Stimulated activated CD4-positive, alpha-beta T cell treated with anti-CD3 and anti-CD28 coated beads, TNF-alpha, amount 100 ng/mL, for 48 hours (primary cell): ENCODE results near the gene RALY.

Experiments
- DNase-seq, 3 donors: peaks; one replicate each; pipeline ENCODE4 v3.0.0-alpha.2; 2020; ENCODE audit warnings: low read depth in 3 of 3

RALY gene

DNA sequence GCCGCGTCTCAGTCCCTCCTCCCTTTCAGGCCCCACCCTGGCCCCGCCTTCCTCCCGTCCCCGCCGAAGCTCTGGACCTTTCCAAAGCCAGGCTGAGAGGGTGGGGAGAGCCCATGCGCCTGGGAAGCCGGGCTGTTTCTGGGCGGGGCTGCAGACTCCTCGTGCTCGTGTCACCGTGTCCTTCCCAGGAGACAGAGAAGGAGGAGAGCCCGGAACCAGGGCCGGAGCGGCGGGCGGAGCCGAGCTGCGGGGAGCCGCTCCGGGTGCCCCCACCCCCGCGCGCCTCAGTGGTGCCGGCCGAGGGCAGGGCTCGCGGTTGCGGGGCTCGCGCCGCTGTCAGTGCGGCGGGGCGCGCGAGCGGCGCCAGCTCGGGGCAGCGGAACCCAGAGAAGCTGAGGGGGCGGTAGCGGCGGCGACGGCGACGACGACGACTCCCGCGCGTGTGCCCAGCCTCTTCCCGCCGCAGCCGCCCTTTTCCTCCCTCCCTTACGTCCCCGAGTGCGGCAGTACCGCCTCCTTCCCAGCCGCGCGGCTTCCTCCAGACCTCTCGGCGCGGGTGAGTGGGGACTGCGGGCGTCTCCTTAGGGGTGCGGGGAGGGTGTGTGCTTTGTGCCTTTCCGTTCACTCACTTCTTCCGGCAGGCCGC is at the start of gene RALY:
RALY (plus strand) TSS at position 336 of the 646 bp plus-strand sequence. CDS start 78,164 bp downstream, outside the sequence.
- DNase-seq: peak; percentile 90 to 98 (median 93)

GRCh38 chr20:33944914-33945313 is 48.8 kb upstream of the RALY start:
- no peak for DNase-seq

- DNase-seq: no peak
These were observed 48.2 kb upstream of the RALY start for GRCh38 chr20:33945391-33946081.

GRCh38 chr20:33947709-33948295 is 45.9 kb upstream of the RALY start:
- DNase-seq: peak; percentile 9 to 54 (median 34)

DNA sequence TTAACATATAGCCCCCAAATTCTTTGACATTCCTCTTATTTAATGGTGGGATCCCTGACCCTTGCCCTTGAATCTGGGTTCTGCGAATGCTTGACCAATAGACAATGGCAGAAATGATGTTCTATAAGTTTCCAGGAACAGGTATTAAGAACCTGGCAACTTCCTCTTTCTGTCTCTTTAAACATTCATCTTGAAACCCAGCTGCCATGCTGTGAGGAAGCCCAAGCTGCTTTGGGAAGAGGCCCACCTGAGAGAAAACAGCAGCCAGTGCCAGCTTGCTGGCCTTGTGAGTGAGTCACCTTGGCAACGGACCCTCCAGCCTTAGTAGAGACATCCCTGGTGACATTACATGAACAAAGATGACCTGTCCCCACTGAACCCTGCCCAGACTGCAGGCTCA is 45.2 kb upstream of the RALY start:
- no peak for DNase-seq

GRCh38 chr20:33951171-33951570 is 42.5 kb upstream of the RALY start:
- no peak for DNase-seq

DNA sequence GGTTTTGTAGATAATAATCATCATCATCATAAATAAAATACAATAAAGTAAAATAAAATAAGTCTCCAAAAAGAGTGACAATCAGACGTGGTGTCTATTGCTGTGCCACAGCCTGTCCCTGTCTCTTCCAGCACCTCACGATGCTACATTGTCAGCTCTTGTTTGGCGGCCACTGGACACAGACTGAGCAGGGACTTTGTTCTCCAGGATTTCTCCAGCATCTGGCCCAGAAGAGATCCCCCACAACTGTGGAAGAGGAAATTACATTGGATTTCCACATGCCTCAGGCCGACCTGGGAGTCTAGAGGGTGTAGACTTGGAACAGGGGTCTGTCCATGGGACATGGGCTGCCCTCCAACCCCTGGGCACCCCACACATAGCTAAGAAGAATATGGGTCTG is 39.2 kb upstream of the RALY start:
- no peak for DNase-seq

DNA sequence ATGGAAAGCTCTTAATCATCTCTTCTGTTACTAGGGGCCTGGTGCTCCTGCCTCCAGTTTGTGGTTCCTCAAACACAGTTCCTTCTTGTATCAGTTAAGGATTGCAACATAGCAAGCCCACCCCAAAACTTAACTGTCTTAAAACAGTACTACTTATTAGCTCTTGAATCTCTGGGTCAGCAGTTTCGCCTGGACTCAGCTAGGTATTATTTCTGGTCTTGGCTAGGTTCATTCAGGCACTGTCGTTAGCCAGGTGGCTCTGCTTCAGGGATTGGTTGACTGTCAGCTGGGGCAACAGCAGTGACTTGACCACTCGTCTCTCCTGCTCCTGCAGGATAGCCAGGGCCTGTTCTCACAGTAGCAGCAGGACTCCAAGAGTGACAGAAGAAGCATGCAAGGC is 30.0 kb upstream of the RALY start:
- DNase-seq: no peak

DNA sequence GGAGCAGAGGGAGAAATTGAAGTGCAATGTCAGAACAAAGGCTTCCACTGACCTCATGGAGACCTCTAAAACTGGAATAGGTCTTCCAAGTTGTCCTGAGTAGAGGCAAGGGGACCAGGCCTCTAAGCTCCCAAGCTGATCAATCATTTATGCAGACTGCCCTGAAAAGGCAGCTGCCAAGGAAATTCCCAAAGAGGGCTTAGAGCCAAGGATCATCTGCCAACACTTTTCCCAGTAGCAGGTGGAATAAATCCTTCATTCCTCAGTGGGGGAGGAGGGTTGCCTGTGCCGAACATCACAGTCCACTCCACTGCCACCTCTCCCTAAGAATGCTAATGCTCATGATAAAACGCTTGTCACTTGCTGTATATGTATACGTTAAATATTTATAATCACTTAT is 29.3 kb upstream of the RALY start:
- no peak for DNase-seq

DNA sequence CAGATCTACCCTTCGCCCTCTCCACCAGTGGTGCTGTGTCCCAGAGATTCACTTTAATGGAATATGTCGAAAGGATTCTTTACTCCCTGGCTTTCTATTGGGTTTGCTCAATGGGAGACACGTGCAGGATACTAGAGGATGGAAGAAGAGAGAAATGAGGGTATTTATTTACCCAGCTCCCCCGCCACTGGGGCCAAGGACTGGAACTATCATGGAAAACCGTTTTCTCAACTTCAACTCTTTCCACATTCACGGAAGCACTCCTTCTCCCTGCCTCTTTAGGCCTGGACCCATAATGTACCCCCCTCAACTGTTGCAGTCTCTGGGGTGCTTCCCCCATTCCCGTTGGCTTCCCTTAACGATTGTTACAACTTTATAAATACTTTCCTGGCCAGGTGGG is 26.6 kb upstream of the RALY start:
- no peak for DNase-seq

GRCh38 chr20:33969563-33969962 is 24.1 kb upstream of the RALY start:
- no peak for DNase-seq

- no peak for DNase-seq
These were observed 23.5 kb upstream of the RALY start for GRCh38 chr20:33970229-33970628.

- no peak for DNase-seq
These were observed 22.4 kb upstream of the RALY start for GRCh38 chr20:33971147-33971975.

- DNase-seq: no peak
These were observed 16.8 kb upstream of the RALY start for GRCh38 chr20:33976959-33977358.

DNA sequence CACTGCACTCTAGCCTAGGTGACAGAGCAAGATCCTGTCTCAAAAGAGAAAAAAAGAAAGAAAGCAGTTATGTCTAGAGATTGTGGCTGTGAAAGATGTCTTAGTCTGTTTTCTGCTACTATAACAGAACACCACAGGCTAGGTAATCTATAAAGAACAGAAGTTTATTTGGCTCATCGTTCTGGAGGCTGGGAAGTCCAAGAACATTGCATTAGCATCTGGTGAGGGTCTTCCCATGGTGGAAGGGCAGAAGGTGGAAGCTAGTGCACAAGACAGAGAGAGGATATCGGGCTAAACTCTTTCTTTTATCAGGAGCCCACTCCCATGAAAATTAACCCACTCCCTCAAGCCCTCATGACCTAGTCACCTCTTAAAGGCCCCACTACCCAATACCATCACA is 16.2 kb upstream of the RALY start:
- DNase-seq: no peak

- no peak for DNase-seq
These were observed 14.6 kb upstream of the RALY start for GRCh38 chr20:33979094-33979493.

DNA sequence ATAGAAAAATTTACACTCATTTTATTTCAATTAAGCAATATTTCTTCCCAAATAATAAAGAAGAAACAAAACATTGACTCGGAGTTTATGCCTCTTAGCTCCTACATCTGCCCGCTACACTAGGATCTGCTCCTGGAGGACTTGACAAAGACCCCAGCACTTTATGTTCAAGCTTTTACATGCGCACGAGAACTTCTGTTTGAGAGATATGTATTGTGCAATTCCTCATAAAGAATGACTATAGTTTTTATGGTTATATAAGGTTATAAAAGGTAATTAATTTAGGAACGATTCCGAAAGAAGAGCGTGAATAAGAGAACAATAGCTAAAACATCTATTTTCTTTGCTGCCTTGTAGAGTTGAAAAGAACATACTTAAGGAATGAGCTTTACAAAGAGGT is 12.4 kb upstream of the RALY start:
- DNase-seq: no peak

DNA sequence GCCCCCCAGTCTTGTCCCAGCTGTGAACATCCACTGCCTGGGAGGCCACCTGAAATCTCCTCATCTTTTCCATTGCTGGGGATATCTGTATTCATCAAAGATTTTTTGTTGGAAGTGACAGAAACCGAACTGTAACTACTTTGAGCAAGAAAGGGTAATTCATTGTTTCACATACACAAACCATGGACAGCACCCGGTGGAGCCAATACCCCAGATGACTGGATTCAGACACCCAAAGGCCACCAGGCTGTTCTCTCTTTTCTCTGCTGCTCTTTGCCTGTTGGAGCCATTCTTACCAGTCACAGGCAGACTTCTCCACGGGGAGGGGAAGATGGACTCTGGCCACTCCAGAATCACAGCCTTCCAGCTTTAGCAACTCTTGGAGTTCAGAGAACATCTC is 11.7 kb upstream of the RALY start:
- DNase-seq: no peak

- DNase-seq: no peak
These were observed 10.3 kb upstream of the RALY start for GRCh38 chr20:33983371-33983770.

- no peak for DNase-seq
These were observed 9.5 kb upstream of the RALY start for GRCh38 chr20:33984182-33984719.

GRCh38 chr20:33985280-33985679 is 8.4 kb upstream of the RALY start:
- no peak for DNase-seq

GRCh38 chr20:33985830-33986229 is 7.9 kb upstream of the RALY start:
- DNase-seq: no peak
